Skeletal muscle tissue (tissue), 4 donors: ENCODE data around the gene PODN. TPM values are rescaled to one million over a fixed set of nuclear protein-coding genes. Genes with fewer than 3 reads are reported as not detected.
A peak's percentile ranks its signal among the peaks of the same experiment; 100 is the strongest.

Experiments used
- H3K27ac ChIP-seq: one replicate; pipeline ENCODE4 v1.7.0; 2013; ENCODE audit warnings: mild to moderate bottlenecking, low read depth, low read length, inconsistent platforms
- H3K27me3 ChIP-seq, 3 donors: one replicate each; pipeline ENCODE4 v1.7.0; 2013; ENCODE audit warnings: low read length in 3 of 3; ENCODE audit not compliant: control insufficient read depth in 3 of 3, insufficient read depth in 3 of 3
- H3K36me3 ChIP-seq, 3 donors: one replicate each; pipeline ENCODE4 v1.7.0; 2013; ENCODE audit warnings: low read length in 3 of 3; ENCODE audit not compliant: control insufficient read depth in 3 of 3, insufficient read depth in 3 of 3
- H3K4me1 ChIP-seq, 3 donors: one replicate each; pipeline ENCODE4 v1.7.0; 2013; ENCODE audit warnings: low read length in 3 of 3, mild to moderate bottlenecking in 3 of 3; ENCODE audit not compliant: control insufficient read depth in 3 of 3, insufficient read depth in 3 of 3
- H3K4me3 ChIP-seq, 3 donors: one replicate each; pipeline ENCODE4 v1.7.0; 2013; ENCODE audit warnings: low read length in 3 of 3
- H3K9ac ChIP-seq, 3 donors: one replicate each; pipeline ENCODE4 v1.7.0; 2013; ENCODE audit warnings: low read length in 3 of 3, mild to moderate bottlenecking in 3 of 3, moderate library complexity in 2 of 3, low read depth in 1 of 3
- H3K9me3 ChIP-seq, 3 donors: one replicate each; pipeline ENCODE4 v1.7.0; 2013; ENCODE audit warnings: low read length in 3 of 3; ENCODE audit not compliant: control insufficient read depth in 3 of 3
- total RNA-seq: library from RNA; depleted of rRNA; stranded (reverse); fragments of >200 nt; gene quantifications from one replicate; pipeline ENCODE4 v1.2.3, GENCODE V29; 2014
- donor health status: Osteomylitis.

Gene PODN
- total RNA-seq, 1 donor from 2014 or later = 3.7 TPM

GRCh38 chr1:53093778-53094532, 31.9 kb downstream of the PODN start:
- no peaks in the 10 kb centered on the region for H3K9me3 ChIP-seq
- H3K4me1 ChIP-seq = peaks cover 0 to 8% (median 6%) of the 10 kb centered on the region in 3 donors
- H3K27me3 ChIP-seq = peaks cover 0 to 8% (median 5%) of the 10 kb centered on the region in 3 donors
- no peaks in the 10 kb centered on the region for H3K36me3 ChIP-seq
- peak overlapping the region in 1 of 3 donors; percentile 16 for H3K9ac ChIP-seq
- H3K27ac ChIP-seq = no peak overlapping the region
- no peak overlapping the region for H3K4me3 ChIP-seq

GRCh38 chr1:53094533-53094919, 32.5 kb downstream of the PODN start:
- no peak overlapping the region for H3K4me3 ChIP-seq
- H3K4me1 ChIP-seq = peaks cover 0 to 8% (median 6%) of the 10 kb centered on the region in 3 donors
- peaks cover 0 to 8% (median 5%) of the 10 kb centered on the region in 3 donors for H3K27me3 ChIP-seq
- no peaks in the 10 kb centered on the region for H3K36me3 ChIP-seq
- no peaks in the 10 kb centered on the region for H3K9me3 ChIP-seq
- no peak overlapping the region for H3K27ac ChIP-seq
- no peak overlapping the region for H3K9ac ChIP-seq

- Histone ChIP-seq H3K9ac (no peak overlapping the region), H3K4me3 (no peak overlapping the region), H3K27ac (no peak overlapping the region), H3K27me3 (no peaks in the 10 kb centered on the region), H3K4me1 (peaks cover 6 to 10% (median 8%) of the 10 kb centered on the region in 3 donors), H3K36me3 (no peaks in the 10 kb centered on the region), H3K9me3 (no peaks in the 10 kb centered on the region)
Measured at GRCh38 chr1:53104289-53104913, 42.4 kb downstream of the PODN start.

GRCh38 chr1:53107090-53107489, 45.1 kb downstream of the PODN start:
- Histone ChIP-seq H3K27me3 (no peaks in the 10 kb centered on the region), H3K36me3 (no peaks in the 10 kb centered on the region), H3K27ac (no peak overlapping the region), H3K9ac (no peak overlapping the region), H3K4me3 (no peak overlapping the region), H3K4me1 (peaks cover 15 to 27% (median 21%) of the 10 kb centered on the region in 3 donors), H3K9me3 (no peaks in the 10 kb centered on the region)

- no peak overlapping the region for H3K27ac ChIP-seq
- H3K4me3 ChIP-seq = no peak overlapping the region
- H3K4me1 ChIP-seq = peaks cover 15 to 27% (median 21%) of the 10 kb centered on the region in 3 donors
- no peaks in the 10 kb centered on the region for H3K27me3 ChIP-seq
- H3K9me3 ChIP-seq = no peaks in the 10 kb centered on the region
- H3K36me3 ChIP-seq = no peaks in the 10 kb centered on the region
- no peak overlapping the region for H3K9ac ChIP-seq
Measured at GRCh38 chr1:53107570-53108322, 45.7 kb downstream of the PODN start.

- no peak overlapping the region for H3K4me3 ChIP-seq
- H3K27me3 ChIP-seq = no peaks in the 10 kb centered on the region
- H3K27ac ChIP-seq = no peak overlapping the region
- H3K4me1 ChIP-seq = peaks cover 15 to 27% (median 21%) of the 10 kb centered on the region in 3 donors
- H3K36me3 ChIP-seq = no peaks in the 10 kb centered on the region
- H3K9me3 ChIP-seq = no peaks in the 10 kb centered on the region
- peak overlapping the region in 2 of 3 donors; percentile 5 to 8 for H3K9ac ChIP-seq
Measured at GRCh38 chr1:53108646-53109580, 46.9 kb downstream of the PODN start.

GRCh38 chr1:53110370-53111072, 48.5 kb downstream of the PODN start:
- no peak overlapping the region for H3K27ac ChIP-seq

GRCh38 chr1:53111073-53111556, 49.1 kb downstream of the PODN start:
- Histone ChIP-seq H3K9ac (no peak overlapping the region), H3K4me1 (peaks cover 15 to 27% (median 21%) of the 10 kb centered on the region in 3 donors), H3K9me3 (no peaks in the 10 kb centered on the region), H3K27me3 (no peaks in the 10 kb centered on the region), H3K4me3 (no peak overlapping the region), H3K36me3 (no peaks in the 10 kb centered on the region), H3K27ac (no peak overlapping the region)

More at GRCh38 chr1:53110370-53111072, 48.5 kb downstream of the PODN start:
- H3K27me3 ChIP-seq = no peaks in the 10 kb centered on the region
- no peak overlapping the region for H3K9ac ChIP-seq
- no peaks in the 10 kb centered on the region for H3K9me3 ChIP-seq
- H3K36me3 ChIP-seq = no peaks in the 10 kb centered on the region
- H3K4me3 ChIP-seq = no peak overlapping the region
- H3K4me1 ChIP-seq = peaks cover 15 to 27% (median 21%) of the 10 kb centered on the region in 3 donors

GRCh38 chr1:53111693-53112092, 49.7 kb downstream of the PODN start:
- Histone ChIP-seq H3K36me3 (no peaks in the 10 kb centered on the region), H3K9me3 (no peaks in the 10 kb centered on the region), H3K9ac (no peak overlapping the region), H3K27ac (no peak overlapping the region), H3K27me3 (no peaks in the 10 kb centered on the region), H3K4me3 (no peak overlapping the region), H3K4me1 (peaks cover 15 to 27% (median 21%) of the 10 kb centered on the region in 3 donors)
